Spleen (tissue), 11 donors: ENCODE measurements around the gene CSRNP2. TPM values are rescaled to one million over a fixed set of nuclear protein-coding genes. Genes with fewer than 3 reads are reported as not detected.

Experiments used
- DNase-seq: peaks from one replicate; pipeline ENCODE4 v3.0.0-alpha.2; 2020
- H3K27ac ChIP-seq, 8 donors: fragments of 200-600 bp; sonication (generic) in 7 of 8; 1 replicate in 4 of 8; 2 replicates in 4 of 8; pipeline versions ENCODE4 v1.5.0 to v1.8.0; 2016 to 2021; ENCODE audit warnings: inconsistent platforms in 4 of 8, mild to moderate bottlenecking in 4 of 8, moderate library complexity in 1 of 8
- H3K27me3 ChIP-seq, 7 donors: fragments of 200-600 bp; sonication (generic) in 6 of 7; replicated peaks in 1 of 7; 1 replicate in 4 of 7; 2 replicates in 3 of 7; pipeline versions ENCODE4 v1.5.0 to v1.8.0; 2016 to 2021; ENCODE audit warnings: inconsistent platforms in 3 of 7, mild to moderate bottlenecking in 1 of 7
- H3K36me3 ChIP-seq, 6 donors: fragments of 200-600 bp; sonication (generic) in 5 of 6; 1 replicate in 4 of 6; 2 replicates in 2 of 6; pipeline versions ENCODE4 v1.5.0 to v1.8.0; 2016 to 2021; ENCODE audit warnings: inconsistent platforms in 2 of 6
- H3K4me1 ChIP-seq, 6 donors: fragments of 200-600 bp; sonication (generic) in 5 of 6; 1 replicate in 3 of 6; 2 replicates in 3 of 6; pipeline versions ENCODE4 v1.5.0 to v1.8.0; 2016 to 2021; ENCODE audit warnings: inconsistent platforms in 3 of 6
- H3K4me3 ChIP-seq, 8 donors: fragments of 200-600 bp; sonication (generic) in 7 of 8; 1 replicate in 4 of 8; 2 replicates in 4 of 8; pipeline versions ENCODE4 v1.5.0 to v1.8.0; 2016 to 2021; ENCODE audit warnings: inconsistent platforms in 4 of 8, mild to moderate bottlenecking in 4 of 8, moderate library complexity in 2 of 8
- H3K9me3 ChIP-seq, 8 donors: fragments of 200-600 bp; sonication (generic) in 7 of 8; 1 replicate in 4 of 8; 2 replicates in 4 of 8; pipeline versions ENCODE4 v1.5.0 to v1.8.0; 2016 to 2021; ENCODE audit warnings: inconsistent platforms in 4 of 8
- CTCF ChIP-seq, 11 experiments: fragments of 200-600 bp in 7 of 11; fragments of 450-650 bp in 4 of 11; sonication (generic) in 4 of 11; IDR thresholded peaks in 8 of 11; conservative IDR thresholded peaks in 3 of 11; 1 replicate in 7 of 11; 2 replicates in 4 of 11; pipeline versions ENCODE4 v1.4.0 to v1.8.0; 2016 to 2021; ENCODE audit warnings: antibody characterized with exemption in 11 of 11, inconsistent platforms in 4 of 11, mild to moderate bottlenecking in 1 of 11
- POLR2A ChIP-seq, 3 donors: fragments of 450-650 bp; IDR thresholded peaks; one replicate each; pipeline ENCODE4 v1.5.1; 2017; ENCODE audit warnings: antibody characterized with exemption in 3 of 3, mild to moderate bottlenecking in 1 of 3
- POLR2AphosphoS5 ChIP-seq, 3 donors: sonication (generic); formaldehyde crosslinking; IDR thresholded peaks; one replicate each; pipeline ENCODE4 v1.5.1; 2017; ENCODE audit warnings: antibody characterized with exemption in 3 of 3
- WGBS, 5 donors: extraction: QIAGEN DNeasy Blood & Tissue Kit in 3 of 5; methylation state at CpG; one replicate each; pipeline versions ENCODE4 v1.1.5 to v1.1.7; 2013 to 2018; 5-methylcytosine and 5-hydroxymethylcytosine counted together
- intact Hi-C: fragments of 100-400 bp; cut with DNase I; formaldehyde crosslinking; loops from one replicate; pipeline ENCODE4 v1.15.0; 2023; ENCODE audit warnings: low total_unique reads
- polyA plus RNA-seq, 3 donors: library from polyadenylated mRNA; stranded (reverse); fragments of 200-250 nt; gene quantifications; one replicate each; pipeline ENCODE4 v1.2.1, GENCODE V29; 2013
- total RNA-seq, 7 donors: library from RNA; depleted of rRNA in 3 of 7; stranded (reverse); fragments of >200 nt in 3 of 7; fragmentation: NEBNext Ultra II Directional in 4 of 7; extraction: Animal tissue kit (Norgen Biotek cat#: 25700) in 4 of 7; gene quantifications; one replicate each; pipeline versions ENCODE4 v1.1.0 to v1.2.1, GENCODE V29; 2016 to 2021
- donor health status: healthy with polysubstance abuse.
- donor health status: DM: no; HTN: no; CAD: no; lungs with moderate emphysema.
- donor health status: DM: no; HTN: no; CAD: no.
- donor health status: Bipolar disorder and iron deficiency.
- donor health status: healthy.
- donor health status: DM: no; HTN: no; CAD: no.
- donor health status: DM: yes; HTN: yes; CAD: no.

CSRNP2 gene
- total and polyA plus RNA-seq, 10 donors = 3.7 to 41.8 (median 23.1) TPM

- peaks cover 0 to 27% (median 8%) of the 10 kb centered on the region in 6 donors for H3K36me3 ChIP-seq
- no peaks in the 10 kb centered on the region for H3K4me1 ChIP-seq
- no peak for DNase-seq
- intact Hi-C loops = no loop called here
- no peaks in the 10 kb centered on the region for H3K9me3 ChIP-seq
- H3K27me3 ChIP-seq = no peaks in the 10 kb centered on the region
- no peak overlapping the region for H3K27ac ChIP-seq
- H3K4me3 ChIP-seq = no peak overlapping the region
- 96 to 98% (median 97%) methylated on average over 14 of the region's 14 CpGs for WGBS, 5 donors
- no peak for TF ChIP-seq POLR2AphosphoS5 (IDR thresholded peaks at IDR 0.05)
- TF ChIP-seq CTCF (IDR thresholded peaks at IDR 0.05 in 8 of 11, conservative IDR thresholded peaks at IDR 0.05 in 3 of 11) = no peak
- no peak for TF ChIP-seq POLR2A (IDR thresholded peaks at IDR 0.05)
Observed at GRCh38 chr12:51124504-51124903, 41.1 kb upstream of the CSRNP2 start.

GRCh38 chr12:51122844-51123243, 39.4 kb upstream of the CSRNP2 start:
- H3K36me3 ChIP-seq = peaks cover 0 to 44% (median 10%) of the 10 kb centered on the region in 6 donors
- no peak for DNase-seq
- no peaks in the 10 kb centered on the region for H3K9me3 ChIP-seq
- H3K27ac ChIP-seq = no peak overlapping the region
- no peak for TF ChIP-seq CTCF (IDR thresholded peaks at IDR 0.05 in 8 of 11, conservative IDR thresholded peaks at IDR 0.05 in 3 of 11)
- no peak for TF ChIP-seq POLR2A (IDR thresholded peaks at IDR 0.05)
- no peak for TF ChIP-seq POLR2AphosphoS5 (IDR thresholded peaks at IDR 0.05)
- no peak overlapping the region for H3K4me3 ChIP-seq
- intact Hi-C loops = no loop called here
- no peaks in the 10 kb centered on the region for H3K27me3 ChIP-seq
- H3K4me1 ChIP-seq = no peaks in the 10 kb centered on the region

- intact Hi-C loops = no loop called here
- Histone ChIP-seq H3K36me3 (peaks cover 0 to 60% (median 32%) of the 10 kb centered on the region in 6 donors), H3K27me3 (no peaks in the 10 kb centered on the region), H3K9me3 (no peaks in the 10 kb centered on the region), H3K4me3 (no peak overlapping the region), H3K4me1 (no peaks in the 10 kb centered on the region), H3K27ac (no peak overlapping the region)
- TF ChIP-seq POLR2AphosphoS5 (IDR thresholded peaks at IDR 0.05) (no peak), CTCF (IDR thresholded peaks at IDR 0.05 in 8 of 11, conservative IDR thresholded peaks at IDR 0.05 in 3 of 11) (no peak), POLR2A (IDR thresholded peaks at IDR 0.05) (no peak)
- DNase-seq = no peak
- 90 to 98% (median 95%) methylated on average over 3 of the region's 3 CpGs for WGBS, 5 donors
Observed at GRCh38 chr12:51118706-51119105, 35.3 kb upstream of the CSRNP2 start.

- no peak for TF ChIP-seq POLR2A (IDR thresholded peaks at IDR 0.05)
- no peak for TF ChIP-seq POLR2AphosphoS5 (IDR thresholded peaks at IDR 0.05)
- TF ChIP-seq CTCF (IDR thresholded peaks at IDR 0.05 in 8 of 11, conservative IDR thresholded peaks at IDR 0.05 in 3 of 11) = no peak
- Histone ChIP-seq H3K4me3 (no peak overlapping the region), H3K36me3 (peaks cover 0 to 91% (median 58%) of the 10 kb centered on the region in 6 donors), H3K4me1 (no peaks in the 10 kb centered on the region), H3K9me3 (no peaks in the 10 kb centered on the region), H3K27me3 (no peaks in the 10 kb centered on the region), H3K27ac (no peak overlapping the region)
- intact Hi-C loops = no loop called here
- no peak for DNase-seq
Observed at GRCh38 chr12:51115533-51115932, 32.1 kb upstream of the CSRNP2 start.
